Thoracic aorta (tissue), 2 donors: ENCODE data around the gene HMCN1. TPM values are rescaled to one million over a fixed set of nuclear protein-coding genes. Genes with fewer than 3 reads are reported as not detected.

Source experiments
- ATAC-seq: fragments of 150-250 bp; one replicate; pipeline ENCODE4 v1.8.0; 2017; ENCODE audit warnings: low read depth; ENCODE audit not compliant: insufficient number of reproducible peaks, low FRiP score
- DNase-seq: peaks from one replicate; pipeline ENCODE4 v3.0.0-alpha.2; 2020; ENCODE audit warnings: low spot score
- H3K27ac ChIP-seq, 2 donors: fragments of 200-600 bp; sonication (generic); 1 replicate in 1 of 2; 2 replicates in 1 of 2; pipeline ENCODE4 v1.5.1; 2016; ENCODE audit warnings: mild to moderate bottlenecking in 2 of 2, moderate library complexity in 2 of 2
- H3K27me3 ChIP-seq: fragments of 200-600 bp; sonication (generic); replicated peaks from 2 replicates; pipeline ENCODE4 v1.6.0; 2016; ENCODE audit warnings: mild to moderate bottlenecking; ENCODE audit not compliant: insufficient read depth
- H3K36me3 ChIP-seq: fragments of 200-600 bp; sonication (generic); one replicate; pipeline ENCODE4 v1.5.1; 2016
- H3K4me1 ChIP-seq, 2 donors: fragments of 200-600 bp; sonication (generic); 1 replicate in 1 of 2; 2 replicates in 1 of 2; pipeline versions ENCODE4 v1.5.1 to v1.6.0; 2016; ENCODE audit warnings: low read depth in 2 of 2, mild to moderate bottlenecking in 1 of 2; ENCODE audit not compliant: control insufficient read depth in 1 of 2
- H3K4me3 ChIP-seq: fragments of 200-600 bp; sonication (generic); 2 replicates; pipeline ENCODE4 v1.5.1; 2016; ENCODE audit warnings: mild to moderate bottlenecking
- H3K9me3 ChIP-seq: fragments of 200-600 bp; sonication (generic); 2 replicates; pipeline ENCODE4 v1.5.1; 2016
- CTCF ChIP-seq: fragments of 200-600 bp; sonication (generic); IDR thresholded peaks from one replicate; pipeline ENCODE4 v1.5.1; 2019; ENCODE audit warnings: antibody characterized with exemption
- total RNA-seq, 2 donors: library from RNA; depleted of rRNA; stranded (reverse); fragments of >200 nt; gene quantifications; one replicate each; pipeline versions ENCODE4 v1.1.0 to v1.2.3, GENCODE V29; 2016

Gene HMCN1
- total RNA-seq, 2 donors from 2014 or later: 142 to 191 TPM

GRCh38 chr1:185869590-185869989 lies 135.4 kb downstream of the HMCN1 start:
- DNase-seq (no peak), ATAC-seq (no peak)
- peaks cover 4 to 31% of the 10 kb centered on the region in 2 donors for H3K4me1 ChIP-seq

DNA sequence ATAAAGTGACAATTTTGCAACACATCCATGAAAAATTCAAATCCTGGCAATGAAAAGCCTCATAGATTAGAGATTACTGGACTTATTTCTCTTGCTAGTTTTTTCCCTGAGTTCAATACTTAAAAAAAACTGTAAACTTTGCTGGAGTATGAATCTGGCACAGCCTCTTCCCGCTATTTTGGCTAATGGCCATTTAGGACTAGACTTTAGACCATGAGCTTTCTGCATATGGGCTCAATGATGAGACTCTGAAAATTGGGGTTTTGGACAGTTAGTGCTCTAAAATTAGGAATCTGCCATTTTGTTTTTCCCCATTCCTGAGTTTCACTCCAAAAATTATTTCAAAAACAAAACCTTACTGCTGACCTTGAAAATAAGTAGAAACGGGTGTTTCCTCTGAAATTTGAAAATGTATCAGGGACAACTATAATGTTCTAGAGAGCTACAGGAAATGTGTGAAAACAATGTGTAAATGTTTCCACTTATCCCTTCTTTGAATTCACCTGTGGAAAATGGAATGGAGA lies 137.5 kb downstream of the HMCN1 start:
- H3K36me3 ChIP-seq: no peaks in the 10 kb centered on the region
- no peaks in the 10 kb centered on the region for H3K9me3 ChIP-seq
- DNase-seq (no peak), ATAC-seq (no peak)
- no peaks in the 10 kb centered on the region for H3K27me3 ChIP-seq
- no peak overlapping the region for H3K27ac ChIP-seq
- peaks cover 0 to 23% of the 10 kb centered on the region in 2 donors for H3K4me1 ChIP-seq
- no peak for TF ChIP-seq CTCF
- H3K4me3 ChIP-seq: no peak overlapping the region

More at GRCh38 chr1:185869590-185869989, 135.4 kb downstream of the HMCN1 start:
- H3K9me3 ChIP-seq: no peaks in the 10 kb centered on the region
- H3K36me3 ChIP-seq: no peaks in the 10 kb centered on the region
- no peak overlapping the region for H3K27ac ChIP-seq
- TF ChIP-seq CTCF: no peak
- no peak overlapping the region for H3K4me3 ChIP-seq
- no peaks in the 10 kb centered on the region for H3K27me3 ChIP-seq

DNA sequence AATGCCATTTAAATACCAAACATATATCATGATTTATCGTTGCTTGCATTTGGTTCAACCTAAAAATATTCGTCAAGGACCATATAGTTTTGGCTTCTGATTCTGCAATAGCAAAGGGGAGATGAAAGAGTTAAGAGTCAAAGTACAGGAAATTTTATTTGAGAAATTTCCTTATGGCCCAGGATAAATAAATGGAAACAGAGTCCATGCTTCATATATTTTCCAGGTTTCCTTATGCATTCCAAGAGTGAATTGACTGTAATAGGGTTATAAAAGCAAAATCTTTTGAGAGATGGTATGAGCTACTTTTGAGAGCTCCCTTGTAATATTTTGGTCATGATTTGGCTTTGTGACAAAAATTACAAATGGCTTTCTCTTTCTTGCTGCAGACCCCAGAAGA lies 140.1 kb downstream of the HMCN1 start:
- no peak for TF ChIP-seq CTCF
- ATAC-seq (no peak), DNase-seq (no peak)
- Histone ChIP-seq H3K27ac (no peak overlapping the region), H3K9me3 (no peaks in the 10 kb centered on the region), H3K27me3 (no peaks in the 10 kb centered on the region), H3K36me3 (no peaks in the 10 kb centered on the region), H3K4me3 (no peak overlapping the region), H3K4me1 (peaks cover 0 to 23% of the 10 kb centered on the region in 2 donors)

DNA sequence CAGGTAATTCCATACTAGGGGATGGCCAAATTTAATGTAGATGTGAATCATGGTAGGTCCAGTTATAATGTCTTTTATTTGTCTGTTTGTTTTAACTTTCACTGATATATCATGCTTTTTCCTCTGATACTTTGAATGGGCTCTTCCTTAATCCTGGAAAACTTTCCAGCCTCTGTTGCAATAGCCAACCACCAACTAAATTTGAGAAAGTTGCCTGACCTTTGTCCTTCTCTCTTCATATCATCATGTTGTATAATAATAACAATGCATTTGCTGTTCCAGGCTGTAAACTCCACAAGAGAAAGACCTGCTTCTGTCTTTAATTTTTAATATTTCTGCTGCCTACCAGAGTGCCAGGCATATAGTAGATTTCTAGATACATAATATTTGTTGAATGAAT lies 146.1 kb downstream of the HMCN1 start:
- H3K9me3 ChIP-seq: no peaks in the 10 kb centered on the region
- TF ChIP-seq CTCF: no peak
- DNase-seq: no peak
- no peak for ATAC-seq
- H3K27me3 ChIP-seq: no peaks in the 10 kb centered on the region
- peak overlapping the region in 1 of 2 donors; percentile 82 for H3K27ac ChIP-seq
- H3K36me3 ChIP-seq: no peaks in the 10 kb centered on the region
- H3K4me1 ChIP-seq: peaks cover 15 to 28% of the 10 kb centered on the region in 2 donors
- H3K4me3 ChIP-seq: no peak overlapping the region

DNA sequence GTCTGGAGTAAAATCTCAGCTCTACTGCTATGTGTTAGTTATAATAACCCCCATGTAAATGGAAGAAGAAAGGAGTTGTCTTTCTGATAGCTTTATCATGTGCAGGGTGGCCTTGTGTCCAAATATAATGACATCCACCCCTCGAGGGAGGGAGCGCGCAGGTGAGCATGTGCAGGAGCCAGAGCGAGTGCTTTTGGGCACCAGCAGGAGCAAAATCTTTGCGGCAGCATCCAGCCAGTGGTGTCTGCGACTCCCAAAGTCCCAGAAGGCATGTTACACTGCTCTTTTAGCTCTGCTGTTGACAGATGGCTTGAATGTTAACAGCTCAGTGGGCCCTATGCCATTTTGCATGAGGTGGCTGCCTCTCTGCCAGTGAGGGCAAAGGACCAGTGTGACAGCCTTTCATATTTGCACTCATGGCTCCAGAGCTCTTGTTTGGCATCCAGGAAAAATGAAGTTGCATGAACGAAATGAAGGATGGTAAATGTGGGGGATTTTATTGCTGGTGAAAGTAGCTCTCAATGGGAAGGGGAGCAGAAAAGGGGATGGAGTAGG lies 146.7 kb downstream of the HMCN1 start:
- peak overlapping the region; percentile 77 to 82 for H3K27ac ChIP-seq
- ATAC-seq: peak; percentile 72

More for the DNA sequence above, 146.7 kb downstream of the HMCN1 start:
- Histone ChIP-seq H3K36me3 (no peaks in the 10 kb centered on the region), H3K9me3 (no peaks in the 10 kb centered on the region), H3K4me1 (peaks cover 15 to 28% of the 10 kb centered on the region in 2 donors), H3K27me3 (no peaks in the 10 kb centered on the region), H3K4me3 (no peak overlapping the region)
- no peak for TF ChIP-seq CTCF
- DNase-seq: peak; percentile 11
